ENCODE results near the gene SMIM27. TPM values are rescaled to one million over a fixed set of nuclear protein-coding genes. Genes with fewer than 3 reads are reported as not detected.
"Not testable (repeated sequence)": the region's sequence is repeated elsewhere in the genome, so short reads cannot be mapped to it uniquely, and the experiment has no call there.

The SMIM27 gene
- total RNA-seq, 1 experiment from 2014 or later = 2.0 TPM

DNA sequence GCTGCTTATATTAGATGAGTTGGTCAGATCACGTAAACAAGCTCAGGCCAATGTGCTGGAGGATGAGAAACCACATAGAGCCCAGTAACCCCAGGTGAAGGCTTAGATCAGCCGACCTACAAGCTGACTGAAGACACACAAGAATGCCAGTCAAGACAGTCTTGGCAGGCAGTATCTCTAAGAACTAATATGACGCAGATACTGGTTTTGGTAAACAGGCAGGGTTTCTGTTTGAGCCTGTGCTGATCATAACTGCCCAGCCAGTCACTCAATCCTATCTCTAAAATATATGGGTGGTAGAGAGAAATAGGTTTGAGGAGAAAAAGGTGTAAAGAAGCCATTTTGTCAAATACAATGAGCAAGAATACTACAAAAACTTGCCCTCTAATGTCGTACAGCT, 18.3 kb upstream of the SMIM27 start:
- Histone ChIP-seq H3K4me1 (replicated peaks) (peaks cover 5% of the 10 kb centered on the region; the same call in 1 of the 2 replicates), H3K27me3 (replicated peaks) (no peaks in the 10 kb centered on the region), H3K9me3 (replicated peaks) (no peaks in the 10 kb centered on the region), H3K36me3 (no peaks in the 10 kb centered on the region), H3K27ac (no peak overlapping the region), H3K4me3 (no peak overlapping the region)
- DNase-seq (ENCODE audit: low read depth in 1 of 2, low spot score in 2 of 2) = no peak

DNA sequence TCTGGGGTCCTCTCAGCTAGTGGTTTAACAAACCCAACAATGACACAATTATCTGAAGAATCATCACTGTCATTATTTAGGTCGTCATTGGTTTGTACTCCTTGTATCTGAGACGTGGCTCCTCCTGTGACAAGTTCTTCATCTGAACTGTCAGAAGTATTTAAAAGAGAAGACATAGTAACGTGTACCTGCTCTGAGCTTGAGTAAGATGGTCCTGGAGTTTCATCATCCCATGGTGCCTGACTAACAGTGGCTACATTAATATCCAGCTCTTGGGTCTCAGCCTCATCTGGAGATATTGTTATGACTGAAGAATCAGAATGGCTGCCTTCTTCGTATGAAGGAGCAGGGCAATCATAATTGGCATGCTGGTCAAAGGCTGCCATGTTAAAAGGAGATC, 9.1 kb upstream of the SMIM27 start:
- Histone ChIP-seq H3K4me1 (replicated peaks) (no peaks in the 10 kb centered on the region), H3K27me3 (replicated peaks) (no peaks in the 10 kb centered on the region), H3K27ac (no peak overlapping the region), H3K36me3 (peaks cover 20% of the 10 kb centered on the region; the same call in 1 of the 2 replicates), H3K4me3 (no peak overlapping the region), H3K9me3 (replicated peaks) (no peaks in the 10 kb centered on the region)
- DNase-seq (ENCODE audit: low read depth in 1 of 2, low spot score in 2 of 2) = no peak

- H3K4me3 ChIP-seq = no peak overlapping the region
- H3K9me3 ChIP-seq (replicated peaks) = no peaks in the 10 kb centered on the region
- H3K36me3 ChIP-seq = peaks cover 27% of the 10 kb centered on the region; the same call in 1 of the 2 replicates
- no peak overlapping the region for H3K27ac ChIP-seq
- no peaks in the 10 kb centered on the region for H3K27me3 ChIP-seq (replicated peaks)
- H3K4me1 ChIP-seq (replicated peaks) = no peaks in the 10 kb centered on the region; the same call in 1 of the 2 replicates
- DNase-seq (ENCODE audit: low read depth in 1 of 2, low spot score in 2 of 2) = no peak
These were observed 6.2 kb upstream of the SMIM27 start for GRCh38 chr9:32545884-32546283.

GRCh38 chr9:32548213-32548612, 3.9 kb upstream of the SMIM27 start:
- not testable (repeated sequence) for H3K4me1 ChIP-seq (replicated peaks); H3K4me3 ChIP-seq; H3K27me3 ChIP-seq (replicated peaks); H3K9me3 ChIP-seq (replicated peaks); H3K36me3 ChIP-seq; H3K27ac ChIP-seq; DNase-seq (ENCODE audit: low read depth in 1 of 2, low spot score in 2 of 2)

DNA sequence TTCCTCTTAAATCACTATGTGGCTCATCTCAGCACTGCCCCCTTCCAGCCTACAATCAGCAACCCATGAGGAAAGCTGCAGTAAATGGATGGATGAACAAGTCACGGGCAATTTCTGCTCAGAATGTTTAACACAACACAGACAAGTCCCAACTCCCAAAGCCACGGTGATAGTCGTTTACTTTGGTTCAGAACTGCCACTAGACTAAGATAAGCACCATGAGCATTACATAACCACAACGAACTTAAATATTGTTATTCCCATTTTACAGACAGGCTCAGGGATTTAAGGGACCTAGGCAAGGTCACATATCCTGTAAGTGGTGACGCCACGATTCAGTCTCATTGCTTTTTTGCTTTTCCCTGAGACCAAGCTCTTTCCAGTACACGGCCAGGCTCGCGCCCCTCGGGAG, 2.0 kb upstream of the SMIM27 start:
- DNase-seq (ENCODE audit: low read depth in 1 of 2, low spot score in 2 of 2) = peak in 1 of 2 experiments; percentile 4
- no peaks in the 10 kb centered on the region; the same call in 1 of the 2 replicates for H3K4me1 ChIP-seq (replicated peaks)
- no peak overlapping the region for H3K27ac ChIP-seq

GRCh38 chr9:32550562-32551275, 1.4 kb upstream of the SMIM27 start:
- Histone ChIP-seq H3K27me3 (replicated peaks) (no peaks in the 10 kb centered on the region), H3K4me1 (replicated peaks) (no peaks in the 10 kb centered on the region; the same call in 1 of the 2 replicates), H3K36me3 (peaks cover 7% of the 10 kb centered on the region; the same call in 1 of the 2 replicates), H3K4me3 (peak overlapping the region; percentile 73), H3K27ac (no peak overlapping the region), H3K9me3 (replicated peaks) (no peaks in the 10 kb centered on the region)
- DNase-seq (ENCODE audit: low read depth in 1 of 2, low spot score in 2 of 2) = peak; percentile 79 to 83

More for the DNA sequence above, 2.0 kb upstream of the SMIM27 start:
- Histone ChIP-seq H3K27me3 (replicated peaks) (no peaks in the 10 kb centered on the region), H3K36me3 (peaks cover 7% of the 10 kb centered on the region; the same call in 1 of the 2 replicates), H3K9me3 (replicated peaks) (no peaks in the 10 kb centered on the region), H3K4me3 (peak overlapping the region; percentile 73)

- DNase-seq (ENCODE audit: low read depth in 1 of 2, low spot score in 2 of 2) = peak in 1 of 2 experiments; percentile 35
- Histone ChIP-seq H3K27me3 (replicated peaks) (no peaks in the 10 kb centered on the region), H3K27ac (peak overlapping the region; percentile 22), H3K4me1 (replicated peaks) (no peaks in the 10 kb centered on the region; the same call in 1 of the 2 replicates), H3K36me3 (peaks cover 7% of the 10 kb centered on the region; the same call in 1 of the 2 replicates), H3K9me3 (replicated peaks) (no peaks in the 10 kb centered on the region), H3K4me3 (peak overlapping the region; percentile 73)
These were observed 663 bp upstream of the SMIM27 start for GRCh38 chr9:32551276-32552051.

DNA sequence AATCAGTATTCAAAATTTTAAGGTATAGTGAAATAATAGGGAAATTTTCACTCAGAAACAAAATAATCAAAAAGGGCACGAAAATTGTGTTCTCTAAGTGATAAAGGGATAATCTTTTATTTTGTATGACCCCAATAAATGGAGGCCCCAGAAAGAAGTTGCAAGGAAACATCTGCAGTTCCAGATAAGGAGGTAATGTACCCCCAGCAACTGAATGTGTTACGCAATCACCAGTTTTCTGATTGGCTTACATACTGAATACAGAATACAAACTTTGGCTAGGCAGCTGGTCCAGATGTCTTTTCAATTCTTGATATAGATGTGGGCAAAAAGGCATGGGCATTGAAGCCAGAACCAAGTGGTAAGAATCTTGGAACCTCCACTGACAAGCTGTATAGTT, 2.0 kb downstream of the SMIM27 start:
- no peak for DNase-seq (ENCODE audit: low read depth in 1 of 2, low spot score in 2 of 2)
- peaks cover 7% of the 10 kb centered on the region; the same call in 1 of the 2 replicates for H3K36me3 ChIP-seq
- no peaks in the 10 kb centered on the region for H3K27me3 ChIP-seq (replicated peaks)
- no peak overlapping the region for H3K4me3 ChIP-seq
- no peaks in the 10 kb centered on the region for H3K9me3 ChIP-seq (replicated peaks)
- H3K27ac ChIP-seq = no peak overlapping the region
- H3K4me1 ChIP-seq (replicated peaks) = no peaks in the 10 kb centered on the region; the same call in 1 of the 2 replicates

GRCh38 chr9:32554591-32554990, 2.5 kb downstream of the SMIM27 start:
- no peaks in the 10 kb centered on the region; the same call in 1 of the 2 replicates for H3K4me1 ChIP-seq (replicated peaks)
- H3K9me3 ChIP-seq (replicated peaks) = no peaks in the 10 kb centered on the region
- DNase-seq (ENCODE audit: low read depth in 1 of 2, low spot score in 2 of 2) = no peak
- no peak overlapping the region for H3K4me3 ChIP-seq
- peaks cover 7% of the 10 kb centered on the region; the same call in 1 of the 2 replicates for H3K36me3 ChIP-seq
- no peak overlapping the region for H3K27ac ChIP-seq
- H3K27me3 ChIP-seq (replicated peaks) = no peaks in the 10 kb centered on the region

DNA sequence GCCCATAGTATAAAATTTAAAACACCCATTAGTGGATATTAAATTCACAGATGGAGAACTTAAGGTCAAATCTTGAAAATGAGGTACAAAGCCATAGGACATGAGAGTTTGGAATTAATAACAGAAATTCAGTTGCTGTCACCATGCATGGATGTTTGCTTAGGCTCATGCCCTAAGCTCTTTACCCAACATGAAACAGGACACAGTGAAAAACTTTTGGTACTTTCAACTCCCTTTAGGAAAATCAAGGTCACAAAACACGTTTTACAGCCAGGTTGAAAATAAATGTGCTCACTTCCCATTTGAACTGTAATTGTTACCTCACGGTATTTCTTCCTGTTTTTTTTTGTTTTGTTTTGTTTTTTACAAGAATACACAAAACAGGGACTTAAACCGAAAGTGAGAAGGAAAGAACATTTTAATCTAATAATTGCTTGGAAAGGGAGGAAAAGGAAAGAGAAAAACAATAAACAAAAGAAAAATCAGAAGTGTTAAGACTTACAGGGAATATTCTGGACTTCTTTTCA, 6.3 kb downstream of the SMIM27 start:
- no peaks in the 10 kb centered on the region for H3K36me3 ChIP-seq
- H3K27me3 ChIP-seq (replicated peaks) = no peaks in the 10 kb centered on the region
- no peak overlapping the region for H3K27ac ChIP-seq
- no peaks in the 10 kb centered on the region for H3K9me3 ChIP-seq (replicated peaks)
- no peak for DNase-seq (ENCODE audit: low read depth in 1 of 2, low spot score in 2 of 2)
- H3K4me1 ChIP-seq (replicated peaks) = no peaks in the 10 kb centered on the region
- no peak overlapping the region for H3K4me3 ChIP-seq

GRCh38 chr9:32565967-32566366, 13.8 kb downstream of the SMIM27 start:
- DNase-seq (ENCODE audit: low read depth in 1 of 2, low spot score in 2 of 2) = no peak
- H3K4me3 ChIP-seq = no peak overlapping the region
- H3K36me3 ChIP-seq = no peaks in the 10 kb centered on the region
- no peaks in the 10 kb centered on the region for H3K4me1 ChIP-seq (replicated peaks)
- H3K9me3 ChIP-seq (replicated peaks) = no peaks in the 10 kb centered on the region
- H3K27ac ChIP-seq = no peak overlapping the region
- no peaks in the 10 kb centered on the region for H3K27me3 ChIP-seq (replicated peaks)

- Histone ChIP-seq H3K4me1 (replicated peaks) (0 out of 2 replicates have a peak, but pooled peaks cover under 1% of the 10 kb centered on the region), H3K9me3 (replicated peaks) (no peaks in the 10 kb centered on the region), H3K36me3 (no peaks in the 10 kb centered on the region; the same call in 1 of the 2 replicates), H3K27me3 (replicated peaks) (no peaks in the 10 kb centered on the region), H3K4me3 (no peak overlapping the region), H3K27ac (no peak overlapping the region)
- no peak for DNase-seq (ENCODE audit: low read depth in 1 of 2, low spot score in 2 of 2)
These were observed 14.6 kb downstream of the SMIM27 start for GRCh38 chr9:32566770-32567169.

DNA sequence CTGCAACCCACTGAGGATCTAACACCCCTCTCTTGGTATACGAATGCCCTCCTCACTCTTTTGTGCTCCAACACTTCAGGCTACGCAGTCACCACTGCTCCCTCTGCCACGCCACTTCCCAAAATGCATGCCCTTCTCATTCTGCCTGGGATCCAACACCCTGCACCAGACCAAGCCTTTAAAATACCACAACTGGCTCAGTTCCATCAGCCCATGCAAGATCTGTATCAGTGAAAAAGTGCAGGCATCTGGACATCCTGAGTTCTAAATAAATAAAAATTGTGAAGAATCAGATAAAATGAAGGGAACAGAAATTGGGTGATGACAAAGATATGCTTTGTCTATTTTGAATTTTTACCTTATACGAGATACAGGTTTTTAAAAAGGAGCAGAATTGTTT, 18.1 kb downstream of the SMIM27 start:
- DNase-seq (ENCODE audit: low read depth in 1 of 2, low spot score in 2 of 2) = no peak
- Histone ChIP-seq H3K4me3 (no peak overlapping the region), H3K36me3 (no peaks in the 10 kb centered on the region; the same call in 1 of the 2 replicates), H3K27me3 (replicated peaks) (no peaks in the 10 kb centered on the region), H3K27ac (no peak overlapping the region), H3K9me3 (replicated peaks) (no peaks in the 10 kb centered on the region), H3K4me1 (replicated peaks) (peaks cover 9% of the 10 kb centered on the region)

Measured in SJSA1 (cell line).